Spinal cord (tissue), 10 donors: ENCODE measurements around the gene STX16. TPM values are rescaled to one million over a fixed set of nuclear protein-coding genes. Genes with fewer than 3 reads are reported as not detected.
"Not testable (repeated sequence)": the region's sequence is repeated elsewhere in the genome, so short reads cannot be mapped to it uniquely, and the experiment has no call there.

Source experiments
- DNase-seq, 6 donors: peaks; one replicate each; pipeline versions ENCODE4 v3.0.0 to v3.0.0-alpha.2; 2013 to 2015; ENCODE audit warnings: low spot score in 6 of 6, low read depth in 4 of 6
- H3K27ac ChIP-seq: one replicate; pipeline ENCODE4 v1.5.1; 2013; ENCODE audit warnings: low read depth, low read length, control low read depth
- H3K27me3 ChIP-seq: one replicate; pipeline ENCODE4 v1.6.1; 2013; ENCODE audit warnings: low read length; ENCODE audit not compliant: control insufficient read depth, insufficient read depth
- H3K36me3 ChIP-seq: one replicate; pipeline ENCODE4 v1.6.1; 2013; ENCODE audit warnings: low read length; ENCODE audit not compliant: control insufficient read depth, insufficient read depth
- H3K4me1 ChIP-seq: one replicate; pipeline ENCODE4 v1.6.1; 2013; ENCODE audit warnings: low read length; ENCODE audit not compliant: control insufficient read depth, insufficient read depth
- H3K4me3 ChIP-seq: one replicate; pipeline ENCODE4 v1.5.1; 2013; ENCODE audit warnings: low read depth, low read length, control low read depth
- H3K9me3 ChIP-seq: one replicate; pipeline ENCODE4 v1.6.1; 2013; ENCODE audit warnings: low read length; ENCODE audit not compliant: control insufficient read depth, insufficient read depth
- WGBS: methylation state at CpG from one replicate; pipeline ENCODE4 v1.1.5; 2013; ENCODE audit warnings: missing lambda C conversion rate; ENCODE audit not compliant: insufficient coverage; 5-methylcytosine and 5-hydroxymethylcytosine counted together
- polyA plus RNA-seq, 2 donors: library from polyadenylated mRNA; unstranded; fragments of 120-200 nt; gene quantifications; one replicate each; pipeline ENCODE4 v1.2.1, GENCODE V29; 2013; ENCODE audit not compliant: insufficient read length in 2 of 2
- total RNA-seq, 2 donors: library from RNA; depleted of rRNA in 1 of 2; stranded (reverse); fragments of 120-200 nt in 1 of 2; fragments of >200 nt in 1 of 2; gene quantifications; one replicate each; pipeline versions ENCODE4 v1.2.3 to v1.2.4, GENCODE V29; 2013 to 2014
- donor health status: healthy.

The STX16 gene
- total and polyA plus RNA-seq, 4 donors, result 35.7 to 65.0 (median 49.8) TPM

- no peak overlapping the region for H3K4me3 ChIP-seq
- H3K4me1 ChIP-seq, result peaks cover 38% of the 10 kb centered on the region
- no peaks in the 10 kb centered on the region for H3K9me3 ChIP-seq
- peaks cover 37% of the 10 kb centered on the region for H3K36me3 ChIP-seq
- WGBS, result 53% methylated on average over 7 of the region's 7 CpGs
- peak in 1 of 6 donors; percentile 33 for DNase-seq
- H3K27ac ChIP-seq, result no peak overlapping the region
- peaks cover 6% of the 10 kb centered on the region for H3K27me3 ChIP-seq
Measured at GRCh38 chr20:58719258-58719657, 68.2 kb downstream of the STX16 start.

DNA sequence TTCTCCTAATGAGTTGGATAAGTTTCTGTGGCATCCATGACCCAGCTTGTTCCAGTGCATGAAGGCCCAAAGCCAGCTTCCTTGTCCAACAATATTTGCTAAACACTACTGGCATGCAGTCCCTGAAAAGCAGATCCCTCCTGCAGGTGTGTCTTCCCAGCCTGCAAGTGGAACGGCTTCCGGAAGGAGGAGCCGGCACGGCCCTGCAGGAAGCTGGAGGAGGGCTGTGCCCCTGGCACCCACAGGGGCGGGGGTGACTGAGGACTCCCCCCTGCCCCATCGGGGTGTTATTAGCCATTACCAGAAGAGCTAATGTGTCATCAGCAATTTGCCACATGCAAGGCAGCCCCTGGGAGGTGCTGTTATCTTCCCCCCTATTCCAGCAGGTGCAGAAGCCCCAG is 68.9 kb downstream of the STX16 start:
- Histone ChIP-seq H3K4me1 (peaks cover 38% of the 10 kb centered on the region), H3K36me3 (peaks cover 30% of the 10 kb centered on the region), H3K27ac (no peak overlapping the region), H3K4me3 (no peak overlapping the region), H3K27me3 (peaks cover 6% of the 10 kb centered on the region), H3K9me3 (no peaks in the 10 kb centered on the region)
- 55% methylated on average over 6 of the region's 6 CpGs for WGBS
- DNase-seq, result no peak

DNA sequence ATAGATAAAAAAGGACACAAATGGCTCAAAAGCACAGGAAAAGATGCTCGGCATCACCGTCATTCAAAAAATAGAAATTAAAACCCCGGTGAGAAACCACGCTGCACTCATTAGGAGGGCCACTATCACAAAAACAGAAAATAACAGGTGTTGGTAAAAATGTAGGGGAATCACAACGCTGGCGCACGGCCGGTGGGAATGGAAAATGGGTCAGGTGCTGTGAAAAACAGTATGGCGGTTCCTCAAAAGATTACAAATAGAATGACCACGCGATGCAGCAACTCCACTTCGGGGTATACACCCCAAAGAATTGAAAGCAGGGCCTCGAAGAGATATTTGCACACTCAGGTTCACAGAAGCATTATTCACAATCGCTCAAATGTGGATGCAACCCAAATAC is 69.8 kb downstream of the STX16 start:
- peaks cover 6% of the 10 kb centered on the region for H3K27me3 ChIP-seq
- no peak for DNase-seq
- peaks cover 34% of the 10 kb centered on the region for H3K4me1 ChIP-seq
- H3K27ac ChIP-seq, result no peak overlapping the region
- H3K4me3 ChIP-seq, result no peak overlapping the region
- no CpG with 5 or more reads among the region's 14 CpGs for WGBS
- H3K36me3 ChIP-seq, result peaks cover 21% of the 10 kb centered on the region
- no peaks in the 10 kb centered on the region for H3K9me3 ChIP-seq

GRCh38 chr20:58721951-58722778 is 71.1 kb downstream of the STX16 start:
- WGBS, result 79% methylated on average over 15 of the region's 22 CpGs
- no peak for DNase-seq

DNA sequence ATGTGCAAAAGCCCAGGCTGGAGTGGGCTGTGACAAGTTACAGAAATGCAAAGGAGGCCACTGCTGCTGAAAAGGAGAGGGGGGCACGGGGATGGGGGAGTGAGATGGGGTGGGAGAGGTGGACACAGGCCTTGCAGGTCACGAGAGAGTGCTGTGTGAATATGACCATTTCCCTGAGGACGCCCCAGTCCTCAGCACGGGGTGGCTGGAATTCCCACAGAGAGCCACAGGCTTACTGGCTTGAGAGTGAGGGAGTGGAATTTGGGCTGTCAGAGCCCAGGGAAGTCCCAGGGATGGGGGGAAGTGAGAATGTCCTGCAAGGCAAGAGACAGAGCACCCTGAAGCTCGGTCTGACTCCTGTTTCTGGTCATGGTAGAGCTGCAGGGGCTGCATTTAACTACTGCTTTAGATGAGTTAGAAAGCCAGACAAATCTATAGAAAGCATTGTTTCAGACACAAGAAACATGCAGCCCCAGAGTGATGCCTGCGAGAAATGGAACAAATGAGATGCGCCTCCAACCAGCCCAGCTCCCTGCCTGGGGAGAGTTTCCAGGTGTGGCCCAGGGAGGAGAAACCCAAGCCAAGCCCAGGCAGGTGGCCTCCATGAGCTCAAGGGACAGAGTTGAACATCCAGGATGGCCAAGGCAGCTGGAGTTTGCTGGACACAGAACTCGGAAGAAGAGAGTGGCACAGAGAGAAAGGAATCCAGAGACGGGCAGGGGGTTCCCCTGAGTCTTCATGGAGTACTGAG is 72.0 kb downstream of the STX16 start:
- peaks cover 15% of the 10 kb centered on the region for H3K4me1 ChIP-seq
- no peaks in the 10 kb centered on the region for H3K36me3 ChIP-seq
- H3K27me3 ChIP-seq, result peaks cover 6% of the 10 kb centered on the region
- H3K27ac ChIP-seq, result no peak overlapping the region
- H3K4me3 ChIP-seq, result no peak overlapping the region
- WGBS, result 71% methylated on average over 8 of the region's 9 CpGs
- DNase-seq, result no peak
- H3K9me3 ChIP-seq, result no peaks in the 10 kb centered on the region

More at GRCh38 chr20:58721951-58722778, 71.1 kb downstream of the STX16 start:
- no peak overlapping the region for H3K4me3 ChIP-seq
- no peaks in the 10 kb centered on the region for H3K9me3 ChIP-seq
- peaks cover 6% of the 10 kb centered on the region for H3K27me3 ChIP-seq
- H3K27ac ChIP-seq, result no peak overlapping the region
- peaks cover 8% of the 10 kb centered on the region for H3K36me3 ChIP-seq
- H3K4me1 ChIP-seq, result peaks cover 21% of the 10 kb centered on the region

- H3K4me3 ChIP-seq, result no peak overlapping the region
- no peaks in the 10 kb centered on the region for H3K36me3 ChIP-seq
- DNase-seq, result no peak
- H3K4me1 ChIP-seq, result peaks cover 10% of the 10 kb centered on the region
- no peak overlapping the region for H3K27ac ChIP-seq
- H3K27me3 ChIP-seq, result peaks cover 6% of the 10 kb centered on the region
- 92% methylated on average over 2 of the region's 3 CpGs for WGBS
- H3K9me3 ChIP-seq, result no peaks in the 10 kb centered on the region
Measured at GRCh38 chr20:58723628-58723984, 72.5 kb downstream of the STX16 start.

- H3K4me1 ChIP-seq, H3K4me3 ChIP-seq, H3K36me3 ChIP-seq, H3K27ac ChIP-seq, DNase-seq, H3K27me3 ChIP-seq, H3K9me3 ChIP-seq: not testable (repeated sequence)
- 40% methylated on average over 1 of the region's 2 CpGs for WGBS
Measured at GRCh38 chr20:58726156-58726555, 75.1 kb downstream of the STX16 start.

Other genes with a start within 250 kb of the STX16 start
- under 1 TPM; 0.11 to 0.20 TPM for gene APCDD1L, start 135.9 kb upstream of the STX16 start, total RNA-seq
- under 1 TPM in 1 of 2 donors, not detected in 1; 0.32 TPM for gene APCDD1L, start 135.9 kb upstream of the STX16 start, polyA plus RNA-seq
- 10 to 100 TPM; 10.7 to 22.0 TPM for gene NPEPL1, start 41.5 kb downstream of the STX16 start, total RNA-seq
- gene NPEPL1, start 41.5 kb downstream of the STX16 start, polyA plus RNA-seq, result 10 to 100 TPM; 52.3 to 56.6 TPM
- gene GNAS-AS1, start 199.6 kb downstream of the STX16 start, total RNA-seq, result 1 to 10 TPM in 1 of 2 donors, under 1 TPM in 1; 0.30 to 1.2 TPM
- under 1 TPM; 0.81 to 0.87 TPM for gene GNAS-AS1, start 199.6 kb downstream of the STX16 start, polyA plus RNA-seq
- 100 to 1,000 TPM; 830 to 927 TPM for gene GNAS, start 201.4 kb downstream of the STX16 start, total RNA-seq
- gene GNAS, start 201.4 kb downstream of the STX16 start, polyA plus RNA-seq, result 1,000 to 10,000 TPM; 3,485 to 3,708 TPM